ENCODE data around the gene ST8SIA4. TPM values are rescaled to one million over a fixed set of nuclear protein-coding genes. Genes with fewer than 3 reads are reported as not detected.

The ST8SIA4 gene
- total RNA-seq, 6 donors from 2014 or later: 4.6 to 28.1 (median 11.4) TPM

GRCh38 chr5:100779669-100780375 is 123.3 kb downstream of the ST8SIA4 start:
- 87 to 93% methylated on average over 7 of the region's 7 CpGs for WGBS, 2 donors
- Histone ChIP-seq H3K36me3 (no peaks in the 10 kb centered on the region), H3K9me3 (no peaks in the 10 kb centered on the region), H3K27ac (peak overlapping the region; percentile 61 to 76 (median 68)), H3K27me3 (no peaks in the 10 kb centered on the region), H3K4me3 (peak overlapping the region in 1 of 4 donors; percentile 12), H3K4me1 (peaks cover 0 to 16% (median 4%) of the 10 kb centered on the region in 4 donors)
- DNase-seq (peak in 1 of 2 donors; percentile 70), ATAC-seq (ENCODE audit: low FRiP score in 2 of 2) (peak; percentile 53 to 77)
- peak; percentile 70 to 72 for TF ChIP-seq POLR2AphosphoS5 (IDR thresholded peaks at IDR 0.05)
- TF ChIP-seq POLR2A (IDR thresholded peaks at IDR 0.05): no peak
- peak in 3 of 4 donors; percentile 46 to 78 (median 73) for TF ChIP-seq EP300 (IDR thresholded peaks at IDR 0.05)
- TF ChIP-seq CTCF (IDR thresholded peaks at IDR 0.05): no peak

- WGBS, 2 donors: 51 to 52% methylated on average over 4 of the region's 4 CpGs
- peaks cover 0 to 16% (median 4%) of the 10 kb centered on the region in 4 donors for H3K4me1 ChIP-seq
- TF ChIP-seq EP300 (IDR thresholded peaks at IDR 0.05) (peak in 1 of 4 donors; percentile 8), POLR2A (IDR thresholded peaks at IDR 0.05) (no peak)
- peak overlapping the region in 3 of 4 donors; percentile 15 to 66 (median 18) for H3K27ac ChIP-seq
- H3K4me3 ChIP-seq: no peak overlapping the region
- H3K27me3 ChIP-seq: no peaks in the 10 kb centered on the region
- no peaks in the 10 kb centered on the region for H3K36me3 ChIP-seq
- H3K9me3 ChIP-seq: no peaks in the 10 kb centered on the region
- ATAC-seq (ENCODE audit: low FRiP score in 2 of 2): peak in 1 of 2 donors; percentile 75
- DNase-seq: peak in 1 of 2 donors; percentile 56
Measured at GRCh38 chr5:100777680-100778300, 125.3 kb downstream of the ST8SIA4 start.

- Histone ChIP-seq H3K4me3 (no peak overlapping the region), H3K9me3 (no peaks in the 10 kb centered on the region), H3K36me3 (no peaks in the 10 kb centered on the region), H3K27me3 (no peaks in the 10 kb centered on the region), H3K4me1 (peaks cover 0 to 16% (median 4%) of the 10 kb centered on the region in 4 donors), H3K27ac (no peak overlapping the region)
- 91 to 95% methylated on average over 5 of the region's 5 CpGs for WGBS, 2 donors
- DNase-seq (no peak), ATAC-seq (ENCODE audit: low FRiP score in 2 of 2) (no peak)
- TF ChIP-seq POLR2AphosphoS5 (IDR thresholded peaks at IDR 0.05) (no peak), POLR2A (IDR thresholded peaks at IDR 0.05) (no peak), CTCF (IDR thresholded peaks at IDR 0.05) (no peak), EP300 (IDR thresholded peaks at IDR 0.05) (no peak)
Measured at GRCh38 chr5:100775533-100775855, 127.6 kb downstream of the ST8SIA4 start.

GRCh38 chr5:100772548-100772947 is 130.5 kb downstream of the ST8SIA4 start:
- Histone ChIP-seq H3K9me3 (no peaks in the 10 kb centered on the region), H3K27me3 (no peaks in the 10 kb centered on the region), H3K27ac (no peak overlapping the region), H3K4me1 (peaks cover 0 to 5% (median 2%) of the 10 kb centered on the region in 4 donors), H3K4me3 (no peak overlapping the region), H3K36me3 (no peaks in the 10 kb centered on the region)
- 78 to 86% methylated on average over 2 of the region's 2 CpGs for WGBS, 2 donors
- TF ChIP-seq CTCF (IDR thresholded peaks at IDR 0.05) (no peak), POLR2A (IDR thresholded peaks at IDR 0.05) (no peak), POLR2AphosphoS5 (IDR thresholded peaks at IDR 0.05) (no peak), EP300 (IDR thresholded peaks at IDR 0.05) (no peak)
- ATAC-seq (ENCODE audit: low FRiP score in 2 of 2): no peak
- no peak for DNase-seq

- H3K36me3 ChIP-seq: no peaks in the 10 kb centered on the region
- no peaks in the 10 kb centered on the region for H3K4me1 ChIP-seq
- no peaks in the 10 kb centered on the region for H3K27me3 ChIP-seq
- DNase-seq: no peak
- H3K27ac ChIP-seq: no peak overlapping the region
- TF ChIP-seq EP300 (IDR thresholded peaks at IDR 0.05) (no peak), POLR2A (IDR thresholded peaks at IDR 0.05) (no peak), POLR2AphosphoS5 (IDR thresholded peaks at IDR 0.05) (no peak), CTCF (IDR thresholded peaks at IDR 0.05) (no peak)
- ATAC-seq (ENCODE audit: low FRiP score in 2 of 2): no peak
- WGBS, 2 donors: 92 to 93% methylated on average over 3 of the region's 3 CpGs
- H3K9me3 ChIP-seq: no peaks in the 10 kb centered on the region
- H3K4me3 ChIP-seq: no peak overlapping the region
Measured at GRCh38 chr5:100772006-100772405, 131.1 kb downstream of the ST8SIA4 start.

All from upper lobe of left lung (tissue), 6 donors.